ENCODE measurements around the gene SRSF9.
"Not testable (repeated sequence)": the region's sequence is repeated elsewhere in the genome, so short reads cannot be mapped to it uniquely, and the experiment has no call there.

The SRSF9 gene

GRCh38 chr12:120481022-120481767 is 11.6 kb upstream of the SRSF9 start:
- DNase-seq: no peak

DNA sequence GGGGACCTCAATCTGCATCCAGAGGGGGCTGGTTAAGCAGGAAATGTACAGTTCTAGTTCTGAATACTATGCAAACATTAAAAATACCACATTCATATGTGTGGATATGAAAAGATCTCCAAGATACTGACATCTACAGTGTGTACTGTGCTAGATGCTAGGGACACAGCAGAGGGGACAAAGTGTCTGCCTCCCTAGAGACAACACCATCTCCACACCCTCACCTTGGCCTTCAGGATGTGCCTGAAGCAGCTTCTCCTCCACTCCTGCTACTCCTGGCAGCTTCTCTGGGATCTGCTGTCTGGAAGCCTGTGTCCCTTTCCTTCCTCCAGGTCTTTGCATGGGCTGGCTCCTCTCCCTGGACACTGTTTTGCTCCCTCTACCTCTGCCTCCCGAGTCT is 10.7 kb upstream of the SRSF9 start:
- DNase-seq: no peak

DNA sequence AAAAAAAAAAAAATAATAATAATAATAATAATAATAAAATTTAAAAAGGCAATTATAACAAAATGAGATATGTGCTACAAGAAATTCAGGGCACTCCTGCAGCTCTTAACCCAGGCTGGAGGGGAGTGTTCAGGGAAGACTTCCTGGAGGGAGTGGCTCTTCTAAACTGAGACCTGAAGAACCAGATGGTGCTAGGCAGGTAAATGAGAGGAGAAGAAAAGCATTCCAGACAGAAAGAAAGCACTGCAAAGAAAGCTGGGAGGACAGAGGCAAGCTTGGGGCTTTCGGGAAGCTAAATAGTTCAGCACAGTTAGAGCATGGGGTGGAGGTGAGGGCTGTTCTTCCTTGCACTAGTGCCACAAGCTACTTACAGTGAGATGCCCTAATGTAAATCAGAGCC is 9.9 kb upstream of the SRSF9 start:
- no peak for DNase-seq

DNA sequence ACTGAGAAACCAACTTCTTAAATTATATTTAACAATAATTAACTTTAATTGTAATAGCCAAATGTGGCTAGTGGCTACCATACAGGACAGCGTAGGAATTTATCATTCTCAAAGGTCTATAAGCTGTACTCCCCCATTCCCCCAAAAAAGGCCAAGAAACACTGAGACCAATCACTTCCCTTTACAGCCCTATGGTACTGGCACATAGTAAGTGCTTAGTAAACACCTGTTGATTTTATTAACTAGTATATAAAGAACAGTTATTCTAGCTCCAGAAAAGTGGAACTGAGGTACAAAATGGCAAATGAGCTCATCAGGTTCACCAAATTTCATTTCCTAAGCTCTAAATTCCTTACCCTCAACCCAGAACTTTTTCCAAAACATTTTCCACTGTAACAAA is 6.1 kb upstream of the SRSF9 start:
- no peak for DNase-seq

DNA sequence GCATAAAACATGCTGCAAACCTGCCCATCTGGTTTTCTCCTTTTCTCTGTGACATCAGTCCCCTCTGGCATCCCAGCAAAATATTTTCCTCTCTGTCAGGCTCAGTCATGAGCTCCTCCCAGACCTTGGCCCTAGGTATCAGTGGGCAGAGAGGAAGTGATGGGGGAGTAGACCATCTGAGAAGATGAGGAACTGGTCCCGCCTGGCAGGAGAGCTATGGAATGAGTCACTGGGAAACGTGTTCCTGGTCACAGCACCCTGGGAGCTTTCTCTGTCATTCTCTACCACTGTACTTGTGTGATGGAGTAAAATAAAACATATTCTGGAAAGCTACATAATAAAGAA is 5.0 kb upstream of the SRSF9 start:
- DNase-seq: no peak

GRCh38 chr12:120473807-120474615 is 4.5 kb upstream of the SRSF9 start:
- DNase-seq: no peak

GRCh38 chr12:120472521-120472920 is 3.0 kb upstream of the SRSF9 start:
- no peak for DNase-seq

DNA sequence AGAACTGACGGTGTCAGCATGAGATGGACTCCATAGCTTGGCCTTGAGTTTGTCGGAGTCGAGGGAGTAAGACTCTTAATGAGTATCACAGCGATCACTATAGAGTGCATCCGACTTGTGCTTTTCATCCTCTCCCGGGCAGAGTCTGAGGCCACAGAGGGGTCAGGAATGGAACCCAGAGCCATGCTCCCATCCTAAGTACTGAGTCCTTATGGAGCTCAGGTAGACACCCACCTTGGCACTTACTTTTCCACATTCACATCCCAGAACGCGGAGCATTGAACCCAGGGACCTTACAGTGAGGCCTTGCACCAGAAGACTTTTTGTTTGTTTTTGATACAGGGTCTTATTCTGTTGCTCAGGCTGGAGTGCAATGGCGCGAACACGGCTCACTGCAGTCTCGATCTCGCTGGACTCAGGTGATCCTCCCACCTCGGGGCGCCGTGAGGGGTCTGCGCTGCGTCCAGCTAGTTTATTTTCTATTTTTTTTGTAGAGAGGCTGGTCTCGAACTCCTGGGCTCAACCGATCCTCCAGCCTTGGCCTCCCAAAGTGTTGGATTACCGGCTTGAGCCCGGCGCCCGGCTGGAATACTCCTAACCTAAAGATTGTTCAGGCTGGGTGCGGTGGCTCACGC is 719 bp upstream of the SRSF9 start:
- DNase-seq: no peak

DNA sequence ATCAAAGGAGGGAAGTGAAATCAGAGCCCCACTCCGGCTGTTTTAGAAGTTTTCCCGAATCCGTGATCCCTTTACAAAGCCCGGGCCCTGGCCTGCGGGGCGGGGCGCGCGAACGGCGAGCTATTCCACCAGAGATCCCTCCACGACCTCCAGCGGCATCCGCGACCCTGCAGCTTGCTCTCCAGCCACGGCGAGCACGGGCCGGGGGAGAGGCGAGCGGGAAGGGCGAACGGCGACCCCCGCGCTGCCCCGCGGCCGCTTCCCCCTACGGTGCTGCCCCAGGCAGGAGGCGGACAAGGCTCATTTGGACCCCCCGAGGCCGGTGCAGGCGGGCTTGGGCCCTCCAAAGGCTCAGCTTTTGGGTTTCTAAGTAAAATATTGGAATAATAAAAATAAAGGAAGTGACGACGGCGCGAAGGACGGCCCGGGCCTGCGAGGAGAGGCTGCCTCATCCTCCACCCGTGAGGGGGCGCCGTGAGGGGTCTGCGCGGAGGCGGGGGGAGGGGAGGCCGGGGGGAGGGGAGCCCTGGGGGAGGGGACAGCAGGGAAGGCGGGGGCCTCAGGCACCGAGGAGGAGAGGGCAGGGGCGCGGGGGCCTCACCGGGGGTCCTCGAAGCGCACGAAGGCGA is 613 bp downstream of the SRSF9 start:
- DNase-seq: peak in 1 of 5 donors; percentile 13

DNA sequence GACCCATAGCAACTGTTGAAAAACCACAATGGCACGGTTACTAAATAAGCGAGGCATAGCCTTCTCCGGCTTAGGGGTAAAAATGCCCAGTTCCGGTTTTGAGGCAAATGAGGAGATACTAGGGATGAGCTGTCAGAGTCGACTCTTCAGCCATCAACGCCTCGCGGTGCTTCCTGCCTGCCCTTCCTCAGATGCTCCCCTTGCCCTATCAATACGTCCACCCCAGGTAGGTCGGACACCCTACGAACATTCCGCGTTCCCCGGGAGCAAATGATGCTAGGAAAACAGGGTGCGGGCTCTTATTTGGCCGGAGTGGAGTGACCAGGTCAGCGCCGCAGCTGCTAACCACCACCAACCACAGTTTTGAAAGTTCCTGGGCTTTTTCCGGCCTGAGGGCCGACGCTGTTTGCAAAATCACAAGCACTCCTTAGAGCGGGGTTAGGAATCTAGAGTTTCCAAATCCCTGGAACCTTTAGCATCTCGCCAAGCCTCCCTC is 1.2 kb downstream of the SRSF9 start:
- peak in 1 of 5 donors; percentile 20 for DNase-seq

- no peak for DNase-seq
Measured at GRCh38 chr12:120467439-120467838, 2.1 kb downstream of the SRSF9 start.

DNA sequence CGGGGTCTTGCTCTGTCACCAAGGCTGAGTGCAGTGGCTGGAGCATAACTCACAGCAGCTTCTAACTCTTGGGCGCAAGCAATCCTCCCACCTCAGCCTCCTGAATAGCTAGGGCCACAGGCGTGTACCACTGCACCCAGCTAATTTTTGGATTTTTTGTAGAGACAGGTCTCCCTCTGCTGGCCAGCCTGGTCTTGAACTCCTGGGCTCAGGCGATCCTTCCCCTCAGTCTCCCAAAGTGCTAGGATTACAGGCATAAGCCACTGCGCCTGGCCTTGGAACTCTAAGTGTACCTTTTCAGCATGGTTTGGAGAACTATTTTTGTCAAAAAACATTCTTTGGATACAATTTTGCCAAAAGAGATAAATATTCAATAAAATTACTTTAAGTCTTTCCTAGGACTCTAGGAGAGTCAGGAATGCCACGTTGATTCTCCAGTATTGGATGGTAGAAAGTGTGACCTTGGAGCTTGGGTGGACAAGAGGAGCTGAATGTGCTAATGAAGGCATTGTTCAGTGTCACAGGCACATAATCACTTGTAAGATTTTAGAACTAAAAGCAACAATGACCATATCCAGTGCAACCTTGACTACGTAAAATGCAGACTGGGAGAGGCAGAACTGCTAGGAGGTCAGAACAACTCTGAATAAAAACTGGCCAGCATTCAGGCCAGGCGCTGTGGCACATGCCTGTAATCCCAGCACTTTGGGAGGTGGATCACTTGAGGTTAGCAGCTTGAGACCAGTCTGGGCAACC is 2.8 kb downstream of the SRSF9 start:
- peak in 4 of 5 donors; percentile 21 to 36 (median 33) for DNase-seq

- no peak for DNase-seq
Measured at GRCh38 chr12:120465756-120466155, 3.8 kb downstream of the SRSF9 start.

DNA sequence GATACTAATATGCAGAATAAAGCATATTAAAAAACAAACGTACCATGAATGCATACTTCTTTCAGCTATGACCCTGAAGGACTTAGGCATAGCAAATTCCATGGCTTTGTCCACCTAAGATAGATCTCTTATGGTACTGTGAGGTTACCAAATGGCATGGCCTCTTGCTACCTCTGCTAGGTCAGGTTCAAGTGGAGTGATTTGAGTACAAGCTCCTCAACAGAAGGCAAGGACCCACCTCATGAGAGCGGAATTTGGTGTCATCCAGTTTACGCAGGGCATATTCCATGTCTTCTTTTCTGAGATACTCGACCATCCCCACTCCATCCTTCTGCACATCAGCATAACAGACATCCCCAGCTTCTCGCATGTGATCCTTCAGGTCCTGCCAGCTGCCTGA is 5.8 kb downstream of the SRSF9 start:
- DNase-seq: no peak

DNA sequence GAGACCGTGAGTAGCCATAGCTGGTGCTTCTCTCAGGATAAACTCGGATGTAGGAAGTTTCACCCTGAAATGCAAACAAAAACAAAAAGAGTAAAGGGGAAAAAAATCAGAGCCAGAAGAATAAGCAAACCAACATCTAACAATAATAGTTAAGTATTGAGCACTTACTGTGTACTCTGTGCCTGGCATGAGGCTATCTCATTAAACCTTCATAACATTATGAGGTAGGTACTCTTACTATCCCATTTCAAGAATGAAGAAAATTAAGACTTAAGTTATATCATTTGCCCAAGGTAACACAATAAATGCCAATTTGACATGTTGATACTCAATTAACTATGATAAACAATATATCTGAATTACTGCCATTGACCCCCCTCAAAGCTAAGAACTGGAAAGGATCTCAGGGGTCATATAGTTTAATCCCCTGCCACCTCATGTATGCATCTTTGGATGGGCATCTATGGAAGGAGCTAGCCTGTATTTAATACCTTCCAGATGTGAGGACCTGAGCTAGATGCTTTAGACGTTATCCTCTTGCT is 7.4 kb downstream of the SRSF9 start:
- no peak for DNase-seq

- DNase-seq: no peak
Measured at GRCh38 chr12:120460157-120460556, 9.4 kb downstream of the SRSF9 start.

DNA sequence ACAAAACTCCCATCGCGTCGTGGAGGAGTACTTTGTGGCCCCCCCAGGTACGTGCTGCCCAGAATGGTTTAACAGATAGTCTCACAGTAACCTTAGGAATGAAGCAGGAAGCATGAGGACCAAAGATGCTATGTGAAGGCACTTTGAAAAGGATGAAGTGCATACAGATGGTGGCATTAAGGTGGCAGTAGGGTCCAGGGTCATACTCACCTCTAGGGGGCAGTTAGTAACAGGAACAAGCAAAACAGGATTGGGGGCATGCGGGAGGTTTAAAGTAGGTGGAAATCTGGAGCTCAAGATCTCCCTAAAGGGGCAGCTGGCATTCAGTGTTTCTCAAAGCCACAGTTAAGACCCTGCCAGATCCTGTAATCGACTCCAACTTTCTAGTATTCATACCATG is 12.4 kb downstream of the SRSF9 start:
- DNase-seq: no peak

DNA sequence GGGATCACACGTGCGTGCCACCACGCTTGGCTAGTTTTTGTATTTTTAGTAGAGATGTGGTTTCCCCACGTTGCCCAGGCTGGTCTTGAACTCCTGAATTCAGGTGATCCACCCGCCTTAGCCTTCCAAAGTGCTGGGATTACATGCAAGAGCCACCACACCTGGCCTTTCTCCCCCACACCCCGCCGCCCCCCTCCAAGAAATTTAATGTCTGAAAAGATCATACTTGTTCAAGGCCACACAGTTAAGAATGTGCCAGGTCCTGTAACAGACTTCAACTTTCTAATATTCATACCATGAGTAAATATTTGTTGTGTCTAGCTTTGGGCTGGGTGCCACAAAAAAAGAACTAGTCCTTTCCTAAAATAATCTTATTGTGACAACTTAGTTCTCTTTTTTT is 14.2 kb downstream of the SRSF9 start:
- no peak for DNase-seq

DNA sequence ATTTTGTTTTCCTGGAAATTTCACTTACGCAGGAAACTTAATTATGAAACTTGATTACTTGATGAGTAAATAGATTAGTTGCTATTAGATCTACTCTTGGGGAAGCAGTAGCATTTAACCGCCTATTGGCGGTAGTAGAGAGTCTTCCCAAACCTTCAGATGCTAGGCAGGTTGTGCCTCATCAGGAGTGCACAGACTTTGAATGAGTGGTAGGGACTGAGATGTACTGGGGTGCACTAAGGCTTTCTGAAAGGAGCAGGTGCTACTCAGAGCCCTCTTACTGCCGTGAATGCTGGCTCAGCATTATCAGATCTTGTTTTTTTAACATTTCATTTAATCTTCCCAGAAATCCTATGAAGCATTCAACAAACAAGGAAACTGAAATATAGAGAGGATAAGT is 15.6 kb downstream of the SRSF9 start:
- DNase-seq: peak in 1 of 5 donors; percentile 48

DNA sequence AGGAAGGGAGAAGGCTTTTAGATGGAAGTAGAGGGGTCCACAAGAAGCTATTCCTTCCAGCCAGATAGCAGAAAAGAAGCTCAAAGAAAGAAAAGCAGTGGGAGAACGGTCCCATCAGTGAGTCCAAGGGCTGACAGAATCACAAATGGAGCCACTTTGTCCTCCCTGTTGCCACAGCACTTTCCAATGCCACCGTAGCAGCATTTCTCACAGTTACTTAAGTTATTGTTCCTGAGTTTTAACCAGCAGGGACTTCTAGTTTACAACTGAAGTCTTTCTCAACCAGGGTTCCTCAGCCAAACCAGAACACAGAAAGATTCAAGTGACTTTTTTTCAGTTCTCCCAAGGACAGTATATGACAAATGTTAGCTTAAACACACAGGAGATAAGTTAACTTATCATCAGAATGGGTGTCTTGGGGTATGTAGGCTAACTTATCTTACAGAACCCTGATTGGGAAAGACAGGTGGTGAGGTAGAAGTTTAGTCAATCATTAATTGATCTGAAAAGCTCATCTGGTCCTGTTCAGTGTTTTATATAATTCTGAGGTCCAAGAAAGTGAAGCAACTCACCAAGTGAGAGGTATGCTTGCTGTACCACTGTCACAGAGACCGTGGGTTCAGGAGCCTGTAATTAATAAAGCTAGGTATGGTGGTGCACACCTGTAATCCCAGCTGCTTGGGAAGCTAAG is 16.3 kb downstream of the SRSF9 start:
- DNase-seq: no peak

DNA sequence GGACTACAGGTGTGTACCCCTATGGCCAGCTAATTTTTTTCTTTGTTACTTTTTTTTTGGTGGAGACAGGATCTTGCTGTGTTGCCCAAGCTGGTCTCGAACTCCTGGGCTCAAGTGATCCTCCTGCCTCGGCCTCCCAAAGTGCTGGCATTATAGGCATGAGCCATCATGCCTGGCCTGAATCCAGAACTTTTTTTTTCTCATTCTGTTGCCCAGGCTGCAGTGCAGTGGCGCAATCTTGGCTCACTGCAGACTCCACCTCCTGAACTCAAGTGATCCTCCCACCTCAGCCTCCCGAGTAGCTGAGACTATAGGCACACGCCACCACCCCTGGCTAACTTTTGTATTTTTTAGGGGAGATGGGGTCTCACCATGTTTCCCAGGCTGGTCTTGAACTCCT is 17.0 kb downstream of the SRSF9 start:
- DNase-seq: not testable (repeated sequence)

DNA sequence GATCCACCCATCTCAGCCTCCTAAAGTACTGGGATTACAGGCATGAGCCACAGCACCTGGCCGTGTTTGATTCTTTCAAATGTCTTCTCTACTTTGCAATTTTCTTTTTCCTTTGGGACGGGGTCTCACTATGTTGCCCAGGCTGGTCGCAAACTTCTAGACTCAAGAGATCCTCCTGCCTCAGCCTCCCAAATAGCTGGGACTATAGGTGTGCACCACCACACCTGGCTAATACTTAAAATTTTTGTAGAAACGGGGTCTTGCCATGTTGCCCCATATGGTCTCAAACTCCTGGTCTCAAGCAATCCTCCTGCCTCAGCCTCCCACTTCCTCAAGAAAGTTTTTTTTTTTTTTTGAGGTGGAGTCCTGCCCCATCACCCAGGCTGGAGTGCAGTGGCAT is 21.6 kb downstream of the SRSF9 start:
- no peak for DNase-seq

Data from T-helper 1 cell (primary cell).